Non-pigmented ciliary epithelial cell (primary cell): ENCODE data around the gene GCM1.

Experiments used
- DNase-seq: peaks from one replicate; pipeline ENCODE4 v3.0.0-alpha.2; 2010; ENCODE audit warnings: low read depth

The GCM1 gene

DNA sequence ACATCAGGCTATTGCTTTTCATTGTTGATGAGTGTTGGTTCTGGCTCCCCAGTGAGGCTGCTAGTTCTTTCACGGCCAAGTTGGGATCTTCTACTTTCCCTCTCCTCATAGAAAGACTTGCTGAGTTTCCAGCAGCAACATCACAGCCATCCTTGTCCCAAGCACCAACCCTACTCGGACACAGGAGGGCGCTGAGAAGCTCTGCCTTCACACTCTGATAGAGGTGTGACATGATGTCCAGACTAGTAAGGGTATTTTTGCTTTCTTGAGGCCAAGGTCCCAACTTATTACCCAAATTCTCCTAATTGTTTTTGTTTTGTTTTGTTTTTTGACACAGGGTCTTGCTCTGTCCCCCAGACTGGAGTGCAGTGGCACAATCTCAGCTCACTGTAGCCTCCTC lies 3.0 kb upstream of the GCM1 start:
- DNase-seq: no peak

- no peak for DNase-seq
Observed at GRCh38 chr6:53144802-53145201, 3.8 kb downstream of the GCM1 start.

DNA sequence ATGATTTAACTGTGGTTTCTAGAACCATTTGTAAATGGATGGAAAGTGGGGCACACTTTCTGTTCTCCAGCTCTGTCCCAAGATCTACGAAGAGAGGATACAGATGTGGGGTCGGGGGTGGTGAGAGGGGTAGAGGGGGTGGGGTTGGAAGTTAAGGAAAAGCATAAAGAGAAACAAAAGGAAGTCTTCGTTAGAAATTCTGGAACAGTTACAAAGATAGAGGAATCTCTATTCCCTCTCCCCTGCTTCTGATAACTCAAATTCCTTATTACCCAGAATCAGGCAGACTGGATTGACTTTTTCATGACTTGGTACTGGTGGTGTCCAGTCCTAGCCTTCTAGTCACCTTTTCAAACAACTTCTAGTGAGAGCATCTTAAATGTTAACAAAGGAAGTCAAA lies 4.9 kb downstream of the GCM1 start:
- DNase-seq: no peak

DNA sequence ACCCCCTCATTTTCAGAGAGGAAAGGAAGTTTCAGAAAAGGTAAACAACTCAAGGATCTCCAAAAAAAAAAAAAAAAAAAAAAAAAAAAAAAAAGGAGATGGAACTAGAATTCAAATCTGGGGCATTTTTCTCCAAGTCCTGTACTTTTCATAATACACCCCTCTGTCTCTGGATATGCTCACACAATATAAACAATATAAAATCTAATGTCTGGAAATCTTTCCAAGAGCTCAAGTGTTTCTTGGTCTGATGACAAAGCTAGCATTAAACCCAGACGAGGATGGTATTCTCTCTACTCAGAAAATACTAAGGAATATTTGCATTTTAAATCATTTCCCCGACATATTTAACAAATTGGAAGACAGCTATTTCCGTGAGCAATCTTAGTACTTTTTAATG lies 5.8 kb downstream of the GCM1 start:
- no peak for DNase-seq

- no peak for DNase-seq
Observed at GRCh38 chr6:53139841-53140413, 8.7 kb downstream of the GCM1 start.

DNA sequence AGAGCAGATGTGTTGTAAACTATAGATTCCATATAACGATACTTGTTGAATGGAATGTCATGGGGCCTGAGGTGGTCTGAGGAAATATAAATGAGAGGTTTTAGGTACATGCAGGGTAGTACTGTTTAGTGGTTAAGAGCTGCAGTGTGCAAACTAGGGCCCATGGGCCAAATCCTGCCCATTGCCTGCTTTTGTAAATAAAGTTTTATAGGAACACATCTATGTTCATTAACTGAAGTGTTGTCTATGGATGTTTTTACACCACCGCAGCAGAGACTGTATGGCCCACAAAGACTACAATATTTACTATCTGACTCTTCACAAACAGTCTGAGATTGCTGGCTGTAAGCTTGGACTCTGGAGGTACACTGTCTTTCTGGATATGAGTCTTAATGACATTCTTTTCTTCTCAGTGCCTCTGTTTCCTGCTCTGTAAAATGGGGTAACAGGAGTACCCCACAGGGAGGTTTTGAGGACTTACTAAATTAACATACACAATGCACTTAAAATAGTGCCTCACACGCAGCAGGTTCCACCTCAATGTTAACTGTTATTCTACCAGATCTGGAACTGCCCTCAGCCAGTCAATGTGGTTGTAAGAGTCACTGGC lies 12.5 kb downstream of the GCM1 start:
- no peak for DNase-seq

- DNase-seq: no peak
Observed at GRCh38 chr6:53134601-53135235, 13.9 kb downstream of the GCM1 start.

DNA sequence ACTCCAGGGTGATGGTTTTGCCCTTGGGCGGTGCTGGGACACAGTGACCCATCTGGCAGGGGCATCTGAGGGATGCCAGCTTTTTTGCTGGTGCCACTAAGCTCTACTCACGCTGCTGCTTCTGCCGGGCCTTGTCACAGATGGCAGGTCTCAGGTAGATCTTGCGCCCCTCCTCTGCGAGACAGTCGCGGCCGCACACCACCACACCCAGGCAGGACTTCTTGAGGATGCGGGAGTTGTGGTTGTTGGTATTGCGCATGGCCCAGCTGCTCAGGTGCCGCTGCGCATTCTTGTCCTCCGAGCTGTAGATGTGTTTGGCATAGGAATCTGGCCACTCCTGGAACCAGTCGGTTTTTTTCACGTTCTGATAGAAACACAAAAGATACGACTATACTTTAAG lies 14.7 kb downstream of the GCM1 start:
- DNase-seq: no peak

DNA sequence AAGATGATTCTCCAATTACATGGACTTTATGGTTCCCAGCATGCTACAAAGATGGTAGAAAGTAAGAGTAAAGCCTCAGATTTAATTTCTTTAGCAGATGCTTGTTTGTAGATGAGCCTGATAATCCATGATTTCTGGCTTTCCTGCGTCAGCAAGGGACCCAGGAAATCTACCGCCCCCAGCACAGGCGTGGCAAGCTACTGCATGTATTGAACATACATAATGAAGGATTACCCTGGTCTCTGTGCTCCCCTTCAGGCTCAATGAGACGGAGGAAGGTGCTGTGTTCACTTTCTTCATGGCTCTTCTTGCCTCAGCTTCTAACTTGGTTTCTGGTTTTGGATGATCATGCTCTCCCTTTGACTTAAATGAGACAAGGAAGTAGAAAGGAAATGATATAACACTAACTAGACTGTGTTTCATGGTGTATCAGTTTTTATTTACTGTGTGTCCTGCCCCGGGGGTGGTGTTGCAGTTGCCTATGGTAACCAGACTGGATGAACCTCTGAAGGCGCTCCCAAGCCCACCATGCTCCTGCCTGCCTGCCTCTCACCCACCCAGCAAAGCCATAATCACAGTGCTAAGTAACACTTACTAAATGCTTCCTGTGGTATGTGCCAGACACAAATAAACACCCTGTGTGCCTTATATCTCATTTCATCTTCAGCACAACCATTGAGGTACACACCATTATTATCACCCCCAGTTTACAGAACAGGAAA lies 17.9 kb downstream of the GCM1 start:
- no peak for DNase-seq

- DNase-seq: no peak
Observed at GRCh38 chr6:53128842-53129241, 19.8 kb downstream of the GCM1 start.

DNA sequence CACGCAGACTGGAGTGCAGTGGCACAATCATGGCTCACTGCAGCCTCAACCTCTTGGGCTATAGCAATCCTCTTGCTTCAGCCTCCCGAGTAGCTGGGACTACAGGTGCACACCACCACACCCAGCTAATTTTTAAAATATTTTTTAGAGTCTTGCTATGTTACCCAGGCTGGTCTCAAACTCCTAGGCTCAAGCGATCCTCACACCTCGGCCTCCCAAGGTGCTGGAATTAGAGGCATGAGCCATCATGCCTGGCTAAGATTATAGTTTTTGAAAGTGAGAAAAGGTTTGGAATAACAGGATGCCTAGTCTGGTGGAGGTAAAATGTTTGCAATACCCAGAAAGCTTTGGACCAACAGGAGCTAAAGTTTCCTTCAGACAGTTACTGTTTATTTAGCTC lies 23.4 kb downstream of the GCM1 start:
- no peak for DNase-seq

- DNase-seq: no peak
Observed at GRCh38 chr6:53124131-53124800, 24.4 kb downstream of the GCM1 start.

DNA sequence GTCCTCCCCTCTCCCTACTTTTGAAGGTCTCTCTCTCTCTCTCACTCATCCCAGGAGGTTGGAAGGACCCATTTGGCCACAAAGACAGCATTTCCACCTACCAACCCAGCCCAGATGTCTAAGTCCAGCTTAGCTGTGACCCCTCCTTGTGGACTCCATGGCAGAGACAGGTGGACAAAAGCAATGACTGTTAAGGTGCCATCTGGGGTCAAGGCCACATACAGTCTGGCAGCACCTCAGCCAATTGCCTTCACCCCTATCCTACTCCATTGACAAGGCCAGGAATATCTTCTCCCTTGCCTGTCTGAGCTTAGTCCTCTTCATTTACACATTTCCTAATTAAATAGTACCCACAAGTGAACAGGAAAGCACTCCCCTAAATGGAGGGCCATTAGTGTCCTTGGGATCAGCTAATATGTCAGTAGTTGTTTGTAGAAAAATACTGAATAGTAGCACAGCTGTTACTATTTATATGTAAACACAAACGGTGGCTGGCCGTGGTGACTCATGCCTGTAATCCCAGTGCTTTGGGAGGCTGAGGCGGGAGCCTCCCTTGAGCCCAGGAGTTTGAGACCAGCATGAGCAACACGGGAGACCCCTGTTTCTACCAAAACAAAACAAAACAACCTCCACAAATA lies 28.8 kb downstream of the GCM1 start:
- peak; percentile 17 for DNase-seq

- DNase-seq: no peak
Observed at GRCh38 chr6:53119349-53119748, 29.3 kb downstream of the GCM1 start.

- DNase-seq: no peak
Observed at GRCh38 chr6:53115741-53116140, 32.9 kb downstream of the GCM1 start.

DNA sequence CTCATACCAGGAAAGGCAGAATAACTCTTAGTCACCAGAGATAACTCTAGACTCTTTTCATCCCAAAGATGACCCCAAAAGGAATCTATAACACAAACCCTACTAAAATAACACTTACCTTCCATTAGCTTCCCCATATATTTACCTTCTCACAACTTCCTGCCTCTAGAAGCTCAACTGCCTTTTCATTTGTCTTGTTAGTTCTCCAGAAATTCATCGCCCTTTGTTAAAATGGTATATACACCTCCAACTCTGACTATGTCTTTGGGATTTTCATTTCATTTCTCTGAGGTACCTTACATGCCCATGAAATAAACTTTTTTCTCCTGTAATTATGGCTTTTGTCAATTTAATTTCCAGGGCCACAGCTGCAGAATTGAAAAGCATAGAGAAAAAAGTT lies 33.5 kb downstream of the GCM1 start:
- DNase-seq: no peak

DNA sequence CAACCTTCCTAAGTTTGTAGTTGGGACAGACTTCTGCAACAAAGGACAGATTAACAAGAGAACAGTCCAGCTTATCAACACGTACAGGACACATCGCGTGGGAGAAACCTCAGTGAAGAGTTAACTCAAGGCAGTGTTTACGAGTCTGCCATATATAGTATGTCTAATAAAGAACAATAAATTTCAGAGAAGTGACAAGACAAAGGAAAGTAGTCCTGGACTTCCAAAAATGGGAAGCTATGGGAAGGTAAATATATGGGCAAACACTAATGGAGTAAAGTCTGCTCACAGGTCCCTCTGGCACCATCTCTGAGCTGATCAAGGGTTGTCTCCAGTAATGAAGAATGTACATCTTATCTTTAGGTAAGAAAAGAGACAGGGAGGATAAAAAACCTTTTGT lies 34.9 kb downstream of the GCM1 start:
- DNase-seq: no peak

DNA sequence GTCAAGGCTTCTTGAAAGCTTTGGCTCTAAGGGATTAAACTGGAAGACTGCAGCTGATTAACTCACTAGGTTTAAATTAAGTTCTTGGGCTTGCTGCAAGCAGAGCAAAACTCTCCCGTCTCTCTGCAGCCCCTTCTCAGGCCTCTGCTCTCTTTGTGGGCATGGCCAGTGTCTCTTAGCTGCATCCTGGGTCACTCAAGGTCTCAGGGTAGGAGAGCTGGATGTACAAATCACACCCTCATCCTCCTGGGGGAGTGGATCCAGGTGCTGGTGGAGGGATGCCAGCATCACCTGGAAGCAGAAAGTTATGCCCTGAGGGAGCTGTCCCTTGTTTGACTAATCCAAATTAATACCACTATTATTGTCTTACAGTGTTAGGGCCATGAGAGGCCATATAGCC lies 35.8 kb downstream of the GCM1 start:
- DNase-seq: no peak

- no peak for DNase-seq
Observed at GRCh38 chr6:53112404-53112803, 36.2 kb downstream of the GCM1 start.

- DNase-seq: no peak
Observed at GRCh38 chr6:53111865-53112264, 36.8 kb downstream of the GCM1 start.

- no peak for DNase-seq
Observed at GRCh38 chr6:53109612-53110011, 39.0 kb downstream of the GCM1 start.

DNA sequence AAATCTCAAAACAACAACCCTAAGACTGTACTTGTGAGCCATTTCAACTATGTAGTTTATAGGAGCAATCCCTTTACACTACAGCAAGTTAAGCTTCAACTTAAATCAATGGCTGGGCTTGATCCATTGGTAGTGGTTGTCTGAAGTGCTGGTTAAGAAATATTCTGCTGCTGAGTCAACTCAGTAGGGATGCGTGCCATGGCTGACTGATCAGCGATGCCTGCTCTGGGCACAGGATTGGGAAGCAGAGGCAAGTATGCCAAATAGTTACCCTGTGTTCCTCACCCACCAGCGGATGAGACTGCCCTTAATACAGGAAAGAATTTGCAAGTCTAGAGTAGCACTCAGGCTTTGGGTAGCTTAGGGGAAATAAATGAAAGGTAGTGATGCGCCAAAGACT lies 41.5 kb downstream of the GCM1 start:
- DNase-seq: no peak
